HG03469 (cell line): ENCODE measurements around the gene DVL3.
"Not testable (repeated sequence)": the region's sequence is repeated elsewhere in the genome, so short reads cannot be mapped to it uniquely, and the experiment has no call there.

Experiments
- ATAC-seq: cut with Tn5 transposase; IDR thresholded peaks from one replicate; pipeline ENCODE4 v1.9.1; 2021; ENCODE audit warnings: mild to moderate bottlenecking, moderate library complexity, moderate number of reproducible peaks; ENCODE audit not compliant: unreplicated experiment

DVL3 gene

GRCh38 chr3:184154885-184155643 lies at the start of gene DVL3:
Gene DVL3, plus strand, starts transcription at chr3:184155377. Its CDS starts 259 bp downstream, at chr3:184155636.
- peak; percentile 40 for ATAC-seq

DNA sequence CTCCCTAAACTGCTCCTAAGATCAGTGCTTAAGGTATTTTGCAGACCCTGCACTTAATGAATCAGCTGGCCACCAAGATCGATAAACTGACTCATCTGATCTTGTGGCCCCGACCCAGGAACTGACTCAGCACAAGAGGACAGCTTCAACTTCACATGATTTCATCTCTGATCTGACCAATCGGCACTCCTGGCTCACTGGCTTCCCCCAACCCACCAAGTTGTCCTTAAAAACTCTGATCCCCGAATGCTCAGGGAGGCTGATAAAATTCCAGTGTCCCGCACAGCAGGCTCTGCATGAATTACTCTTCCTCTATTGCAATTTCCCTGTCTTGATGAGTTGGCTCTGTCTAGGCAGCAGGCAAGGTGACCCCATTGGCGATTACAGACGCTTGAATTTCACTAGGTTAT lies 44.9 kb upstream of the DVL3 start:
- ATAC-seq, result no peak

DNA sequence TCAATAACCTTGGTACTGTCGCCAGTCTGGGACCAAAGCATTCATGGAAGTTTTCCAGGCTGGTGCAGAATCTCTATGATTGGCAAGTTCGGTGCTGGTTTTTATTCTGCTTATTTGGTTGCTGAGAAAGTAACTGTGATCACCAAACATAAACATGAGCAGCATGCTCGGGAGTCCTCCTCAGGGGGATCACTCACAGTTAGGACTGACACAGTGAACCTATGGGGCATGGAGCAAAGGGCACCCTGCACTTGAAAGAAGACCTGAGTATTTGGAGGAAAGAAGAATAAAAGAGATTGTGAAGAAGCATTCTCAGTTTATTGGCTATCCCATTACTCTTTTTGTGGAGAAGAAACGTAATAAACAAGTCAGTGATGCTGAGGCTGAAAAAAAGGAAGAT lies 39.2 kb upstream of the DVL3 start:
- no peak for ATAC-seq

DNA sequence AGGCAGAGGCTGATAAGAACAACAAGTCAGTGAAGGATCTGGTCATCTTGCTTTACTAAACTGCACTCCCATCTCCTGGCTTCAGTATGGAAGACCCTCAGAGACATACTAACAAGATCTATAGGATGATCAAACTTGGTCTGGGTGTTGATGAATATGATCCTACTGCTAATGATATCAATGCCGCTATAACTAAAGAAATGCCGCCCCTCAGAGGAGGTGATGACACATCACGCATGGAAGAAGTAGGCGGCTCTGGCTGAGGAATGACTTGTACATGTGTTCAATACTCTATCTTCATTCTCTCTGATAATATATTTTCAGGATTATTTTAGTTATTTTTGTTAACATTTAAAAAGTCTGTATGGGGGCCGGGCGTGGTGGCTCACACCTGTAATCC lies 37.5 kb upstream of the DVL3 start:
- no peak for ATAC-seq

DNA sequence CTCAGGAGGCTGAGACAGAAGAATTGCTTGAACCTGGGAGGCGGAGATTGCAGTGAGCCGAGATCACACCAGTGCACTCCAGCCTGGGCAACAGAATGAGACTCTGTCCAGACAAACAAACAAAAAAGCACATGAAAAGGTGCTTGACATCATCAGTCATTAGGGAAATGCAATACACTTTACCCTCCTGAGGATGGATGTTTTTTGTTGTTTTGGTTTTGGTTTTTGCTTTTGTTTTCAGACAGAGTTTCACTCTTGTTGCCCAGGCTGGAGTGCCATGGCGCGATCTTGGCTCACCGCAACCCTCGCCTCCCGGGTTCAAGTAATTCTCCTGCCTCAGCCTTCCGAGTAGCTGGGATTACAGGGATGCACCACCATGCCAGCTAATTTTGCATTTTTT lies 34.1 kb upstream of the DVL3 start:
- ATAC-seq, result not testable (repeated sequence)

DNA sequence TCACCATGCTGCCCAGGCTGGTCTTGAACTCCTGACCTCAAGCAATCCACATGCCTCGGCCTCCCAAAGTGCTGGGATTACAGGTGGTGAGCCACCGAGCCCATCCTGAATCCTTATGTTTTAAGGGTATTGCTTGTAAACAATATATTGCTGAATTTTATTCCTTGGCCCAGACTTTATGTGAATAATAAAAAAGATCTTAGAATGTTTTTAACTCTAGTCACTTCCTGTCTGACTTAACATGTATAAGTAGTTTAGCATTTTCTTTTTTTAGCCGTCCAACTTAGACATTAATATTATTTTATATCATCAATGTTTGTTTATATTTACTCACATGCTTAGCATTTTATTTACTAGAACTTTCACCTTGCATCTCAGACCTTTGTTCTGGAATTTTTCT lies 29.2 kb upstream of the DVL3 start:
- ATAC-seq, result no peak

- ATAC-seq, result no peak
Observed at GRCh38 chr3:184129012-184129411, 26.2 kb upstream of the DVL3 start.

- no peak for ATAC-seq
Observed at GRCh38 chr3:184132945-184133344, 22.2 kb upstream of the DVL3 start.

GRCh38 chr3:184133840-184134745 lies 21.1 kb upstream of the DVL3 start:
- no peak for ATAC-seq

GRCh38 chr3:184134746-184135148 lies 20.4 kb upstream of the DVL3 start:
- peak; percentile 4 for ATAC-seq

DNA sequence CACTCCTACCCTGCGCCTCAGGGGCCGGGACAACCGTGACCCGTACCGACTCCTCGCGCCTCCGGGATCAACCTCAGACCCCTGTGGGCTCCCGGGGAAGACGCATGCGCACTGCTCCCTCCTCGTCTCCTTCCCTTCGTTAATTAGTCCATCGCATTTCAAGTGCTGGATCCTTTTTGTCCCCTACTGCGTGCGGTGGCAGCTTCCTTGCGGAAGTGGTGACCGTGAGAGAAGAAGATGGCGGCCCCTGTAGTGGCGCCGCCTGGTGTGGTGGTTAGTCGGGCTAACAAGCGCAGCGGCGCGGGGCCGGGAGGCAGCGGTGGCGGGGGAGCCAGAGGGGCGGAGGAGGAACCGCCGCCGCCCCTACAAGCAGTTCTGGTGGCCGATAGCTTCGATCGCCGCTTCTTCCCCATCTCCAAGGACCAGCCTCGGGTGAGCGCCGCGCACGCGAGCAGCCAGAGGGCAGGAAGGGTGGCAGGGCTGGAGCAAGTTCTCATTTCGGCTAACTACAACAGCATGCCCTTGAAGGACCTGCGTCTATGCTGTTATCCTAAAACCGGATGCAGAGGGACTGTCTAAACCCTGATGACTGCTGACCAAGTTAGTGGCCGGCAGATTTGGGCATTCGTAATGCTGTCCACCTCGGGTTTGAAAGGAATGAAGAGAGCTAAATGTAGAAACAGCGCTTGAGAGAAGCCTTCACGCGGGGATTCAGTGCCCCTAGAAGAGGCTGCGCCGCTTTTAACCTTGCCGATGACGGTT lies 19.8 kb upstream of the DVL3 start, which contains the start of gene EIF2B5:
EIF2B5 (plus strand) TSS at position 210 of the 762 bp plus-strand sequence; CDS start at position 238, 28 bp downstream.
- peak; percentile 80 for ATAC-seq

DNA sequence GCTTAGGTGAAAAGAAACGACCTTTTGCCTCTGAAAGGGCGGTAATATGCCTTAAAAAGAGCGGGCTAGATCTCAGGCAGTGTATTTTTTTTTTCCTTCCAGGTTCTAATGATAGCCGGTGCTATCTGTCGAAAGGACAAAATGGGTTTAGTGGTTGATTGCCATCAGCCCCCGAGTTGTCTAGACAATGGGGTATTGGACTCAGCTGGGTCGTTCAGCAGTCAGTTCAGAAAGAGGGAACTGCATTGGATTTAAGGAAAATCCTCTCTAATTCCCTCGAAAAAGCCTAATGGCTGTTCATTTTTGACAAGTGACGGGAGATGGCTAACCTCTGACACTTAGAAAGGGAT lies 19.3 kb upstream of the DVL3 start:
- ATAC-seq, result no peak

GRCh38 chr3:184140436-184140835 lies 14.7 kb upstream of the DVL3 start:
- ATAC-seq, result no peak

- ATAC-seq, result no peak
Observed at GRCh38 chr3:184142199-184142598, 13.0 kb upstream of the DVL3 start.

- ATAC-seq, result no peak
Observed at GRCh38 chr3:184143327-184143726, 11.8 kb upstream of the DVL3 start.

GRCh38 chr3:184144505-184144904 lies 10.7 kb upstream of the DVL3 start:
- no peak for ATAC-seq

- ATAC-seq, result no peak
Observed at GRCh38 chr3:184145111-184145524, 10.1 kb upstream of the DVL3 start.

DNA sequence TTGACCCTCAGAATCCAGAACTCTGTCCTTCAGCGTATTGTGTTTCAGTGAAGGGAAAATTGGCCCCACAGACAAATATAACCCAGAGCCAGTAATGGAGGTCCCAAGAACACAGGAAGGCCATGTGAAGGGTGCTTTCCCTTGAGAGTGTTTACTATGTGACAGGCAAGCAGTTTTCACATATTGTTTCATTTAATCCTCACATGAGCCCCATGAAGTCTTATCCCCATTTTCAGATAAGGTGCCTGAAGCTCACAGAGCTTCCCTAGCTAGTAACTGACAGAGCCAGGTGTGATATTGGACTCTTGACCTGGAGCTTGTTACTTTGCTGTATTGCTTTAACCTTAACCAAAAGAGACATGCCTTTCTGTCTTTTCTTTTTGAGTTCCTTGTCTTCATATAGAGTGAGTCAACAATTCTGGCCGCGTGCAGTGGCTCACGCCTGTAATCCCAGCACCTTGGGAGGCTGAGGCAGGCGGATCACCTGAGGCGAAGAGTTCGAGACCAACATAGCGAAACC lies 9.4 kb upstream of the DVL3 start:
- no peak for ATAC-seq

- ATAC-seq, result no peak
Observed at GRCh38 chr3:184148076-184148475, 7.1 kb upstream of the DVL3 start.

DNA sequence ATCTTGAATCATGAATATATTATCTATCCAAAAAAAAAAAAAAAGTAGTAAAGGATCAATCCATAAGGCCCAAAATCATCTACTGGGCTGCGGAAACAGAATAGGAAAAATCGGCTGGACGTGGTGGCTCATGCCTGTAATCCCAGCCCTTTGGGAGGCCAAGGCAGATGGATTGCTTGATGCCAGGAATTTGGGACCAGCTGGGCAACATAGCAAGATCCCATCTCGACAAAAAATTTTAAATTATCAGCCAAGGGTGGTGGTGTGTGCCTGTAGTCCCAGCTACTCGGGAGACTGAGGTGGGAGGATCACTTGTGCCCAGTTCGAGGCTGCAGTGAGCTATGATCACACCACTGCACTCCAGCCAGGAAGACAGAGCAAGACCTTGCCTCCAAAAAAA lies 6.1 kb upstream of the DVL3 start:
- no peak for ATAC-seq

- not testable (repeated sequence) for ATAC-seq
Observed at GRCh38 chr3:184149770-184150169, 5.4 kb upstream of the DVL3 start.
